BLaER1 (cell line): ENCODE results near the gene PLEKHA7.
A peak's percentile ranks its signal among the peaks of the same experiment; 100 is the strongest.

Experiments
- H3K27ac ChIP-seq: shearing (Covaris generic); formaldehyde crosslinking; 2 replicates; pipeline ENCODE4 v1.8.1; 2022
- H3K27me3 ChIP-seq: shearing (Covaris generic); formaldehyde crosslinking; 2 replicates; pipeline ENCODE4 v1.8.1; 2022
- H3K36me3 ChIP-seq: shearing (Covaris generic); formaldehyde crosslinking; 2 replicates; pipeline ENCODE4 v1.8.1; 2022
- H3K4me1 ChIP-seq: shearing (Covaris generic); formaldehyde crosslinking; 2 replicates; pipeline ENCODE4 v1.8.1; 2022
- H3K4me2 ChIP-seq: shearing (Covaris generic); formaldehyde crosslinking; 2 replicates; pipeline ENCODE4 v1.8.1; 2022
- H3K4me3 ChIP-seq: shearing (Covaris generic); formaldehyde crosslinking; 2 replicates; pipeline ENCODE4 v1.8.1; 2022
- H3K9ac ChIP-seq: shearing (Covaris generic); formaldehyde crosslinking; 2 replicates; pipeline ENCODE4 v1.8.1; 2022
- H3K9me3 ChIP-seq: shearing (Covaris generic); formaldehyde crosslinking; 2 replicates; pipeline ENCODE4 v1.8.1; 2022
- H4K20me1 ChIP-seq: shearing (Covaris generic); formaldehyde crosslinking; 2 replicates; pipeline ENCODE4 v1.8.1; 2022
- Cebpa-rat ChIP-seq: shearing (Covaris generic); IDR thresholded peaks from 2 replicates; pipeline ENCODE4 v1.8.1; 2022

PLEKHA7 gene

DNA sequence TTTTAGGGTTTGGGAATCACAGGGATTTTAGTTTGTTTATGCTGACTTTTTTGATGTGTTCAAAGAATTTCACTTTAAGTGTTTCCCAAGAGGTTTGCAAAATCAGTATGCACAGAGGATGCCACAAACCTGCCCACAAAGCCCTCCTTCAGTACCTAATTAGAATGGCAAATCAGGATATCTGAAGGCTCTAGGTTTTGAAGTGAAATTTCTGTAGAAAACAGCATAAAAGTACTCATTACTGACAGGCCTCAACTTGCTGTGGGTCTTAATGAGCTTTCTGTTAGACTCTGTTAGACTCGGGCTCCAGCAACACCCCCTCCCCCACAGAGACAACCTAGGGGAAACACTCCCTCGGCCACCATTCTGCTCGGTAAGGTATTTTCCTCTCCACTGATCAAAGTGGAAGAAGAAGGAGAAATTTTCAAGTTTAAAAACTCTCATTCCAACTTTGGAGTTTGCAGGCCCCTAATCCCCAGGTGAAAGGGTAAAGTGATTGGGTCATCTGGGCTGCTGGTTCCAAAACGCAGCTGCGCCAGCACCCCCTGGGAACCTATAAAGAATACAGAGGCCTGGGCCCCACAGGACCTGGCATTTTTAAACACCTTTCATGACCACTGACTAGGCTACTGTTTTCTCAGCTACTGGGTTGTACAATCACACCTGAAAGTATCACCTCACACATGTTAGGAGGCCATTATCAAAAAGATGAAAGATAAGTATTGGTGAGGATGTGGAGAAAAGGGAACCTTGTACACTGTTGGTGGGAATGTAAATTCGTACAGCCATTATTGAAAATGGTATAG is 67.5 kb downstream of the PLEKHA7 start:
- TF ChIP-seq Cebpa-rat: no peak
- peak overlapping the region; percentile 53 for H3K4me2 ChIP-seq
- peaks cover 12% of the 10 kb centered on the region for H3K4me1 ChIP-seq
- no peaks in the 10 kb centered on the region for H3K9me3 ChIP-seq
- H4K20me1 ChIP-seq: no peaks in the 10 kb centered on the region
- H3K27ac ChIP-seq: no peak overlapping the region
- no peak overlapping the region for H3K9ac ChIP-seq
- H3K27me3 ChIP-seq: no peaks in the 10 kb centered on the region
- no peaks in the 10 kb centered on the region for H3K36me3 ChIP-seq
- no peak overlapping the region for H3K4me3 ChIP-seq

DNA sequence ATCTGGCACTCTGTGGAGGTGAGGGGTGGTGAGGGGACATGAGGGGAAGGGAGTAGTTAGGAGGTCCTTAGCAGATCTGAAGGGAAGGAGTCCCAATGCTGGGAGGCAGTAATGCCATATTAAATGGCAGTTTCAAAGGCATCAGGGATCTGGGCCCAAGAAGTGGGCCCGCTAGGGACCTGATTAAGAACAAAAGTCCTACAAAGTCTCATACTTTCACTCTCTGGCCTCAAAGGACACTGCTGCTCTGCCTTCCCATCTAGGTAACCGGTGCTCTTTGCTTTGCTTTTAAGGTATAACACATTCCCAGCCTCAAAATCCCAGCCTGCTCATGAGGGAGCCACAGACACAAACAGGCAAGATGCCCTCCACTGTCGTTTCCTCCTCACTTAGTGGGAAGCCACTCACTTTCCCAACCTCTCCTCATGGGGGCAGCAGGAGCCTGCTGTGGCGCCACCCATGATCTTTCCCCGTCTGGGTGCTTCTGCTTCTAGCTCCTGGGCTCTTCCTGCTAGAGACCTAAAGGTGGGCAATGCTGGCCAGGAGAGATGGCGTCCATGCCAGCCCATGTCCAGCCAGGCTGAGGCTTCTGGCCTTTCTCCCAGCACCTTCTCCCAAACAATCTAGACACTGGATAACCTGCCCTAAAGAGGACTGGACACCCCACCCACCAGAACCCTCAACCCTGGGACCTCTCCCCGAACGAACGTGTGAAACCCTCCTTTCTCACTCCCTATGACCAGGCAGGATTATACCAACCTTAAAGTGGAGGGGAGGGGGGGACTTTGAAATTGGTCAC is 68.3 kb downstream of the PLEKHA7 start:
- H3K9ac ChIP-seq: no peak overlapping the region
- TF ChIP-seq Cebpa-rat: no peak
- H3K27ac ChIP-seq: no peak overlapping the region
- peak overlapping the region; percentile 53 for H3K4me2 ChIP-seq
- H3K4me3 ChIP-seq: no peak overlapping the region
- no peaks in the 10 kb centered on the region for H4K20me1 ChIP-seq
- no peaks in the 10 kb centered on the region for H3K9me3 ChIP-seq
- H3K4me1 ChIP-seq: peaks cover 12% of the 10 kb centered on the region
- H3K36me3 ChIP-seq: no peaks in the 10 kb centered on the region
- no peaks in the 10 kb centered on the region for H3K27me3 ChIP-seq

DNA sequence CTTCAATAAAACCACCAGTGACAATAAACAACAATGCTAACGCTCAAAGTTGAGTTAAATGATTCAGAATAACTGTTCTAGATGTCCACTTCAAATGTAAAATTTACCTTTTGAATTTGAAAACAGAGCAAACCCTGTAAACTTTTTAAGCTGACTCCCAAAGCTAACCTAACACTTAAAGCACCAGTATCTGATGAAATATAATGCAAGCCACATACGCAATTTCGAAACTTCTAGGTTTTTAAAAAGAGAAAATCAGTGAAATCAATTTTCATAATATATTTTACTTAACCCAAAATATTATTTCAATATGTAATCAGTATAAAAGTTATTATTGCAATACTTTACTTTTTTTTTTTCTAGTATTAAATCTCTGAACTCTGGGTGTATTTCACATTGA is 71.3 kb downstream of the PLEKHA7 start:
- Histone ChIP-seq H3K9ac (no peak overlapping the region), H3K27ac (no peak overlapping the region), H3K4me3 (no peak overlapping the region), H3K4me2 (no peak overlapping the region), H3K9me3 (no peaks in the 10 kb centered on the region), H3K4me1 (peaks cover 12% of the 10 kb centered on the region), H4K20me1 (no peaks in the 10 kb centered on the region), H3K27me3 (no peaks in the 10 kb centered on the region), H3K36me3 (no peaks in the 10 kb centered on the region)
- TF ChIP-seq Cebpa-rat: no peak

DNA sequence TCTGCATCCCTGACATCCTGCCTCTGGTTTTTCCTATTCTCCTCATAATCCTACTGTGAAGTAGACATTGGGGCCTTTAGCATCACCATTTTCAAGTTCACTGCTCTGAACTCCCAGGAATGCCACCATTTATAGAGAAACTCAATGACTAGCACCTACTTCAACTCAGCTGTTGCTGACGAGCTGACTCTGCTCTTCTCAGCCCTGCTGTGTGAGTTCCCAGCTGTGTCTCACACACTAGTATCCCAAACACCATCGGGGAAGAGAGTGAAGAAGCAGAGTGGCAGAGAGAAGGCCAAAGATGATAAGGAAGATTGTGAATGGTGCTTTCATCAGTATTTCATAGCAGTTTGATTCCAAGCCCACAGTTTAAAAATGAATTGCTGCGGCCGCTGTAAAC is 71.9 kb downstream of the PLEKHA7 start:
- Histone ChIP-seq H3K4me1 (peaks cover 12% of the 10 kb centered on the region), H3K27ac (no peak overlapping the region)

DNA sequence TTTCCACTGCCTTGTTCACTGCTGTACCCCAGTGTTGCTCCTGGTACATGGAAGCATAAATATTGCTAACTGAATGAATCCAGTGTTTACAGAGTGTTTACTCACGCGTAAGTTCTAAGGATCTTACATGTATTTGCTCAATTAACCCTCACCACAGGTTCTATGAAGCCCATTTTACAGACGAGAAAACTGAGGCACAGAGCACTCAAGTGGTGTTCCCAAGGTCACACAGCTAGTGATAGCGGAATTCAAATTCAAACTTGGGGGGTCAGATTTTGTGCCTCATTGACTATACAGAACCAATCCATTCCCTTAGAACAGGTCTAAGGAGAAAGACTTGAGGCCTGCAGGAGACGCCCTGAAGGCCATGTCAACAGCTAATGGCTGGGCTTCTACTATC is 72.3 kb downstream of the PLEKHA7 start:
- Histone ChIP-seq H3K4me2 (no peak overlapping the region), H4K20me1 (no peaks in the 10 kb centered on the region)
- TF ChIP-seq Cebpa-rat: no peak

More for the DNA sequence above, 71.9 kb downstream of the PLEKHA7 start:
- Histone ChIP-seq H3K4me3 (no peak overlapping the region), H3K9me3 (no peaks in the 10 kb centered on the region), H3K36me3 (no peaks in the 10 kb centered on the region), H4K20me1 (no peaks in the 10 kb centered on the region), H3K27me3 (no peaks in the 10 kb centered on the region), H3K4me2 (no peak overlapping the region), H3K9ac (no peak overlapping the region)
- no peak for TF ChIP-seq Cebpa-rat

DNA sequence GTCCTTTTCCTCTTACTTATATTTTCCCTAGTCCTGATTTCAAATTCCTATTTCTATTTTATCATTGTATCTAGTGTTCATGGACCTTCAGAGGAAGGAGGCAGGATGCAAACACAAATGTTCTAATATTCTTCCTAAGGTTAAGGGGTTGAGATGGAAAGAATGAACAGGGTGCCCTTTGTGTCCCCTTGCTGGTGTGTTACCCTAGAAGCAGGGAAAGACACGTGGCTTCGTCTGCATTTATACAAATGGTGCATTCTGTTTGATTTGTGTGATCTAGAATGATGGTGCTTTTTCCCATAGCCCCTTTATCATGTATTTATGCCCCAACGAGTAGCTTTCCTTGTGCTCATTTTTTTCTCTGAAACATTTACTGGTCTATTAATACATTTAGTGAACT is 76.2 kb downstream of the PLEKHA7 start:
- H3K9ac ChIP-seq: no peak overlapping the region
- H3K4me1 ChIP-seq: peaks cover 5% of the 10 kb centered on the region
- TF ChIP-seq Cebpa-rat: no peak
- no peaks in the 10 kb centered on the region for H3K36me3 ChIP-seq
- H3K27me3 ChIP-seq: no peaks in the 10 kb centered on the region
- H3K4me3 ChIP-seq: no peak overlapping the region
- no peak overlapping the region for H3K27ac ChIP-seq
- no peaks in the 10 kb centered on the region for H3K9me3 ChIP-seq
- H3K4me2 ChIP-seq: no peak overlapping the region
- no peaks in the 10 kb centered on the region for H4K20me1 ChIP-seq

More for the DNA sequence above, 72.3 kb downstream of the PLEKHA7 start:
- no peak overlapping the region for H3K4me3 ChIP-seq
- no peaks in the 10 kb centered on the region for H3K27me3 ChIP-seq
- H3K9me3 ChIP-seq: no peaks in the 10 kb centered on the region
- no peak overlapping the region for H3K27ac ChIP-seq
- peaks cover 12% of the 10 kb centered on the region for H3K4me1 ChIP-seq
- no peaks in the 10 kb centered on the region for H3K36me3 ChIP-seq
- H3K9ac ChIP-seq: no peak overlapping the region

DNA sequence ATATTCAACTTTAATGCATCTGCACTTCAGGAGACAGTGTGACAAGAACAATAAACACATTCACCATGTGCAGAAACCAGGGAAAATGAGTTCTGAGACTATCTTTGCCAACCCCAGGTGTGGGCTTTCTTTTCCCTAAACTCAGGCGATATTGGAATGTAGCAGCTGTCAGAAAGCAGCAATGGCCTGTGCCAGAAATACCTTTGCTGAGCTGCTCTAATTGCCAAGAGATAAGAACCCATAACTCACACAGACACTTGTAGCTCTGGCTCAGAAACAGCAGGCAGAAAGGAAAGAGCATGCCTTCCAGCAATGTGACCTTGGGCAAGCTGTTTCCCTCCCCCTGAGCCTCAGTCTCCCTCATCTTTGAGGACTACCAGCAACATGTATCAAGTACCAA is 77.6 kb downstream of the PLEKHA7 start:
- Histone ChIP-seq H4K20me1 (no peaks in the 10 kb centered on the region), H3K4me2 (no peak overlapping the region), H3K36me3 (no peaks in the 10 kb centered on the region), H3K27ac (no peak overlapping the region), H3K4me3 (no peak overlapping the region), H3K9me3 (no peaks in the 10 kb centered on the region), H3K4me1 (peaks cover 5% of the 10 kb centered on the region), H3K9ac (no peak overlapping the region), H3K27me3 (no peaks in the 10 kb centered on the region)
- no peak for TF ChIP-seq Cebpa-rat

DNA sequence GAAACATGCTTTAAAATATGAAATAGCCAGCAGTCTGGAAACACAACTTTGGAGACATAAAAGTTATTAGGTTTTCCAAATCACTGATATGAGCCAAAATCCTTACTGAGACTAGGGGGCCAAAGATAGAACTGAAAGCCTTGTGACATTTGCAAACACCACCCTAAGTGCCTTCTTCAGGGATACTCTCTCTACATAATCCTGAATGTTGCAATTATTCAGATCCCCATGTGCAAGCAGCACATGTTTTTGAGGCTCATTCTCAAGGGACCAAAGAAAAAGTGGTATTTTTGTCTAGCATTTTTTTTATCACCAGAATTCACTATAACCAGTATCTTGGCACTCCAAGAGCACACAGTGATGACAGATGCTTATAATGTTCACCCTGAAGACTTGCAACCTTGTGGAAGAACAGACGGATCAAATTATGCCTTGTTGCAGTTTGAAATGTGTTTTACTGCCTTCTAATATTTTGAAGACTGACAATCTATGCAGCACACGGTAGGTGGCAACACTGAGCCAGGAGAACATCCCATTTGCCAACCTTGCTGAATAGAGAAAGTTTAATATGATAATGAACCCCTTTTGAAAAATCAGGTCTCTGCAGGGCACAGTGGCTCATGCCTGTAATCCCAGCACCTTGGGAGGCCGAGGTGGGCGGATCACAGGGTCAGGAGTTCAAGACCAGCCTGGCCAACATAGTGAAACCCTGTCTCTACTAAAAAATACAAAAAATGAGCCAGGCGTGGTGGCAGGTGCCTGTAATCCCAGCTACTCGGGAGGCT is 78.5 kb downstream of the PLEKHA7 start:
- Histone ChIP-seq H3K36me3 (no peaks in the 10 kb centered on the region), H4K20me1 (no peaks in the 10 kb centered on the region), H3K27ac (no peak overlapping the region), H3K27me3 (no peaks in the 10 kb centered on the region), H3K4me1 (peaks cover 5% of the 10 kb centered on the region), H3K4me2 (peak overlapping the region; percentile 2; the same call in 1 of the 2 replicates), H3K4me3 (no peak overlapping the region), H3K9me3 (no peaks in the 10 kb centered on the region), H3K9ac (no peak overlapping the region)
- TF ChIP-seq Cebpa-rat: no peak

DNA sequence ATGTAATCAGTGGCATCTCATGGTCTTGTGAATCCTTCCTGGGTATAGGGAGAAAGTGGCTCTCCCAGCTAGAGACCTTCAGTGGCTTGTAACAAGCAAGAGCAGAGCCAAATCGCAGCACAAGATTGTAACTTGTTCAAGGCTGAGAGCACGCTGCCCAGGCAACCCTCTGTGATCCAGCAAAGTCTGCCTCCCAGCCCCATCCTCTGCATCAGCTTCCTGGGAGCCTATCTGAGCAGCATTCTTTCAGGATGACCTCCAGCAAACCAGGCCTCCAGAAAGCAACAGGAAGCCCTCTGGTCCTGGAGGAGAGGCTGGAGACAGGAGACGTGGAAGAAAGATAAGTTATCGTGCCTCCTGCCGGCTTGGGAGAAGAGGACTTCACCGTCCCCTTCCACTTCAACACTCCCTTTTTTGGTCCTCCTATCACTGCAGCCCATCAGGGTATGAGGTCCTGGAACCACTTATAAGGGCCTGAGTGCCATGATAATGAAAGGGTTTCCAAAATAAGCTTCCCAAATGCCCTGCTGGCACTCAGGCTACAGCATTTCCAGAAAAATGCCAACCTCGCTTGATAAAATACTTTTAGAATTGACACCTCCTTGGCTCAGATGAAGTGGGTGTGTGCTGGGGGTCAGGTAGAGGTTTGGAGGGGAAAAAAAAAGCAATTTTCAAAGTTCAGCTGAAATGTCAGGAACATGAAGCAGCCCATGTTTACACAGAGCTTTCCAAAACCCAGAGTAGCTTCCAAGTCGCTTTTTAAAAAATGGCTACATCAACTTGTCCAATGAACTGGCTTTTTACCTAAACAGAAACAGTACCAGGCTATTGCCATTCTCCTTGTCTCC is 80.2 kb downstream of the PLEKHA7 start:
- H3K4me1 ChIP-seq: peaks cover 5% of the 10 kb centered on the region
- no peak overlapping the region for H3K4me2 ChIP-seq
- no peak overlapping the region for H3K4me3 ChIP-seq
- H3K27ac ChIP-seq: no peak overlapping the region
- no peak for TF ChIP-seq Cebpa-rat
- H3K9me3 ChIP-seq: no peaks in the 10 kb centered on the region
- H3K36me3 ChIP-seq: no peaks in the 10 kb centered on the region
- H4K20me1 ChIP-seq: no peaks in the 10 kb centered on the region
- H3K27me3 ChIP-seq: no peaks in the 10 kb centered on the region
- H3K9ac ChIP-seq: no peak overlapping the region
